Measurements from ENCODE around the gene TDRKH.

TDRKH gene

GRCh38 chr1:151822404-151822803, 32.1 kb upstream of the TDRKH start:
- peak; percentile 44 to 78 for DNase-seq

GRCh38 chr1:151820940-151821339, 30.6 kb upstream of the TDRKH start:
- no peak for DNase-seq

DNA sequence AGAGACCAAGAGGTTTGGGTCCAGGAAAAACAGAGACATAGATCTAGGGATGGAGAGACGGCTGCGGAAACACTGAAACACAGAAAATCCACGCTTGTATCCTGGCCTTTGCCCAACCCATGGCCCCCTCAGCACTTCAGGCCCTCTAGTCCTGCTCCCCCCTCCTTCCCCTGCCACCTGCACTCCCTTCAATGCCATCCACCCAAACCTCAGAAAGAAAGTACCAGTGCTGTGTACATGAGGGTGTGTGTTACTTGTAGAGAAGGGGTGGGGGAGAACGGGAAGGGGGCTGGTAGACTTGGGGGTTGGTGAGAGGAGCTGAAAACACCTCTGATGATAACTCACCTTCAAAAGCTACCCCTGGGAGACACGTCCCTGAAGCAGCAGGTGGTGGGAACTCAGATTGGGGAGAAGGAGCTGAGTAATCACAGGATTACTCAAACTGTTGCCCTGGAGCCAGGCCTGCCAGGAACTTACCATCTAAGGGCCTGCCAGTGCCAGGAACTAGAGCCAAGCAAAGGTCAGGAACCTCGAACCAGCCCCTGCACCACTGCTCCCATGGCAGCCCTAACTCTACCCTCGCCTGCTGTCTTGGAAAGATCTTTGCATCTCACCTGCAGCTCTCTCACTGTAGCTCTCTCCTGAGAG, 29.8 kb upstream of the TDRKH start:
- no peak for DNase-seq

DNA sequence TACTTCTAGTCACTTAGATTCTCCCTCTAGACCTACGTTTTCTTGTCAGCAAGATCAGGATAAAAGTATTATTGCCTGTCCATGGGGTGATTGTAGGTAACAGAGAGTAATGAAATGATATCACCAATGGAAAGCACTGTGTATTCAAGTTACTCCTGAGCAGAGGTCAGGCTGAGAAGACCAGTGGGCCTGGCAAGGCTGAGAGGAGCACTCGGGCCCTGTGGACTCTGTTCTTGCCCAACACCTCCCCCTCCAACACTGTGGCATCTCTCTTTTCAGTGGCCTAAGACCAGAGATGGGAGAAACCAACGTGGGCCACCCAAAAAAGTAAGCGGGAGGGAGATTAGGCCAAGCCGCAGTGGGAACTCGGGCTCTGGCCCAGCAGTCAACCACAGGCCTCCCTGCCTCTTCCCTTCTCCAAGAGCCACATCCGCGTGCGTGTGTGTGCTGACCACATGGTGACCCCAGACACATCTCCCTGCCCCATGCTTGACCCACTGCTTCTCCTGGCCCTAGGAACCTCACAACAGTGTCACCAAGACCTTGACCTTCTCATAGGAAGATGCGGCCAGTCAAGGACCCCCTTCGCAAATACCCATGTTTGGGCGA, 29.0 kb upstream of the TDRKH start:
- DNase-seq = no peak

DNA sequence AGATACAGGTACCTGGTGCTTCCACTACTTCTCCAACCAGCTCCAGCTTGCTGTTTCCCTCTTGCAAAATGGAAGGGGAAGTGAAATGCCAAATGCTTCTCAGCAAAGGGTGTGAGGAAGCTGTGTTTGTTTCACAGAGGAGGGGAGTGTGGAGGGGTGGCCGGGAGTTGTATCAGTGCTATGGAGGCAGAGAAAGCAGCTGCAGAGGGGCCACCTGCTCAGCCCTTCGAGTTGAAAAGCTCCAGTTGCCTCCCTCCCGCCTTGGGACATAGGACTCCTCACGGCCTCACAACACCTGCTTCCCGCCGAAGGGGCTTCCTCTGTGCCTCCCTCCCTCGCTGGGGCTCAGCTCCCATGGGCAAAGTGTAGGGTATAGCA, 27.0 kb upstream of the TDRKH start:
- no peak for DNase-seq

DNA sequence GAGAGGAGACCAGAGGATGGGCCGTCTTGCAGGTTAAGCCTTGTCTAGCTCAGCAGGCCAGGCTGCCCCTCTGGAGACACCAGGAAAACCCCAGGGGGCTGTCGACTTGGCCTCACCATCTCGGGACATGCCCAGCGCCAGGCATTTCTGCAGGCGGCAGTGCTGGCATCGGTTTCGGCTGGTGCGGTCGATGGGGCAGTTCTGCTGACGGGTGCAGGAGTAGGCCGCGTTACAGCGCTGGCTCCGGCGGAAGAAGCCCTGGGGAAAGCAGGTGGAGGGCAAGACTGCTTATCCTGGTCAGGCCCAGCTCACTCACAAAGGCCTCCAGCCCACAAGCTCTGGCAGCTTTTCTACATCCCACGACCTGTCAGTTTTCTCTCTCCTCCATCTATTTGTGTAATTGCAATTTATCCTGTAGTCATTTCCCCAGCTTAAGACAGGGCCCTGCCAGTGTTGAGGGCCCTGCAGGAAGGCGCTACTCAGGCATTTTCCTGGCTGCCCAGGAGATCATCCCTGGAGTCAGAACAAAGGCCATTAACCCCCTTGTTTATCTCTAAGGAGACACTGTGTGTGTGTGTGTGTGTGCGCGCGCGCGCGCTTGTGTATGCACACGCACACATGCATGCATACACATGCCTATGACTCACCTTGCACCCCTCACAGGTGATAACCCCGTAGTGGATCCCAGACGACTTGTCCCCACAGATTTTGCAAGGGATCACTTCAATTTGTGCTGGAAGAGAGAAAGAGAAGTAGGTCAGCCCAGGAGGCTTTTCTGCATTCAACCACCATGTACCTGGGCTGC, 26.4 kb upstream of the TDRKH start:
- no peak for DNase-seq

DNA sequence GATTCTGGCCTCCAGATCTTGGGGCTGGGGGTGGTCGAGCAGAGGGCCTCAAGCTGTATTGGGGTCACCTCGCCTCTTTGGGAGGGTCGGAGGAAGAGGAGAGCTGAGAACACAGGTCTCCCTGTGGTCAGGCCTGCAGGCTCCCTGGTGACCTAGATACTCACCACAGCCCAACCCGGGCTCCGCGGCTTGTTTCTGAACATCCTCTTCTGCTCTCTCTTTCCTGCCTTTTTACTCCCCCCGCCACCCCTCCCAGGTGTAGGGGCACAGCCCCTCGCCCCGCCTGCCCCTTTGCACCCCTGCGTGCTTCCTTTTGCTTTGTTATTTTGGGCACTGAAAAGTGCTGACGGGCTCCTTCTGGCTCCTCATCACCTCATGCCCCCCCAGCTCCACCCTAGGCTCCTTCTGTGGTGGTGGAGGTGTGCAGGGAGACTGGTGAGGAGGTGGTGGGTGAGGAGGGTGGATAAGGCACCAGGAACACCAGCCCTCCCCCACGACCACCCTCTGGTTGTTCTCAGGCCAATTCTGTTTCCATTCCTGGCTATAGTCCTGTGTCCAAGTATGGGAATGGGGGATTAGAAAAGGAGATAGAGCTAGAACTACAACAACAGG, 25.5 kb upstream of the TDRKH start:
- DNase-seq = no peak

- DNase-seq = no peak
Measured at GRCh38 chr1:151814971-151815545, 24.8 kb upstream of the TDRKH start.

DNA sequence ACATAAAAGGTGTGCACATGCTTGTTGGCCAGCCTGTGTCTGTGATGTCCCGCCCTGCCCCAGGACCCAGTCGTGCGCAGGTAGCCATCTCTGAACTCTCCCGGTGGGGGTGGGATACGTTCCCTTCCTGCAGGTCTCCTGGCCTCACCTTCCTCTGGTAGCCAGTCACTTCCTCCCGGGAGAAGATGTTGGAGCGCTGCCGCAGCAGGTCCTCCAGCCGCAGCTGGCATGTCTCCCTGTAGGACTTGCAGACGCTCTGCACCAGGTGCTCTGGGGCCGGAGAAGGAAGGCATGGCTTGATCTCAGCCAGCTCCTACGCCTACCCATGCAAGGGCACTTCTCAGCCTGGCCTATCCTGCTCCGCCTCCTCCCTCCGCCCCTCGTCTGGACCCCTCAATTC, 24.1 kb upstream of the TDRKH start:
- DNase-seq = no peak

- DNase-seq = no peak
Measured at GRCh38 chr1:151813271-151813977, 23.1 kb upstream of the TDRKH start.

- no peak for DNase-seq
Measured at GRCh38 chr1:151811181-151811580, 20.9 kb upstream of the TDRKH start.

DNA sequence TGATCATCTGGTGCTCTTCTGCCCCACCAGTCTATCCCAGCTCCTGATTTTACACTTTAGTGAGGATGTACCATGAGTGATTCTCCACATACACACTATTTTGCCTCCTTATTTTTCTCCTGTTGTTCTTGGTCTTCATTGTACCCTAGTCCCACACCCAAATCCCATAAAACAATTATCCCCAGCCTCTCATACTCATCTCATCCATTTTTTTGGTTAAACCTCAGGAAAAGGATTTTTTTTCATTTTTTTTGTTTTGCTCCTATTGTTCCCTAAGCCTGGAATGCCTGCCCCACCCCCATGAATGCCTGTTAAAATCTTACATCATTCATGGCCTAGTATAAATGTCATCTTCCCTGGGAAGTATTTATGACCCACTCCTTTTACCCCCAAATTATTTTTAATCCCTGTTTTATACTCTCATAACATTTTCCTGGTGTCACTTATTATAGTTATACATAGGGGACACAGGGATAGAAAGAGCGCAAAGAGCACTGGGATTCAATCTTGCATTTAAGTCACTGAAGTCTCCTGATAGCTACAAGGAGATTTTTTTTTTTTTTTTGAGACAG, 19.8 kb upstream of the TDRKH start:
- no peak for DNase-seq

- DNase-seq = no peak
Measured at GRCh38 chr1:151809290-151809984, 19.1 kb upstream of the TDRKH start.

DNA sequence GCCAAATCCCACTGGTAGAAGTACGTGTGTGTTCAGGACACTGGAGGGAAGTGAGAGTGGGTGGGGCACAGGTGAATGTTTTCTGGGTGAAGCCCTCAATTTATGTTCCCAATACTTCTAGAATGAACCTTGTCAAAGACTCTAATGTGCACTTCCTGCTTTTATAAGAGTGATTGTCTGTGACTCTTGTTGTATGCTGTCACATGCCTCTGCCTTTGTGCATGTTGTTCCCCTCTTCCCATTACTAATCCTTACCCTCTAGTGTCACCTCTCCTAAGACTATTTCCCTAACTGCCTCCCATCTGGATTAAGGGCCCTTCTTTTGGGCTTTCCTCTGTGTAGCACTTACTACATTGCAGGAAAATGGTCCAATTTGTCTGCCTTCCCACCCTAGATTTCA, 17.5 kb upstream of the TDRKH start:
- no peak for DNase-seq

GRCh38 chr1:151807131-151807530, 16.8 kb upstream of the TDRKH start:
- DNase-seq = no peak

DNA sequence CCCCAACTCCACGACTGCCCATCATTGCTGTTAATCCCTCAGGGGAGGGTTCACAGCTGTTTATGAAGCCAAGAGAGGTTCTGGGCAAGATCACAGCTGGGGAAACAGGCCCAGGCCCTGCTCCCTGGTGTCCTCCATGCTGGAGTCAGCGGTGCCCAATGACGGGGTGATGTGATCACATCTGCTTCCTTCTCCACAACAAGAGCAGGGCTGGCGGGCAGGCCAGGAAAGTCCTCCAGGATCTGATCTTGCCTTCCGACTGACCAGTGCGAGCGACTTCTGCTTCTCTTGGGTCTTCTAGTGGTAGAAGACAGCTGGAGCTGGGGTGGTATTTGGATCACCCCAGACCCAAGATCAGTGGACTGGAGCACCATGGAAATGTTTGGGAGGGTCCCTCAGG, 15.9 kb upstream of the TDRKH start:
- no peak for DNase-seq

GRCh38 chr1:151805066-151805820, 14.9 kb upstream of the TDRKH start, which contains the start of gene LINGO4:
Gene LINGO4 (minus strand): TSS chr1:151805419. CDS start chr1:151802704, 2,715 bp downstream.
- no peak for DNase-seq

- no peak for DNase-seq
Measured at GRCh38 chr1:151803915-151804314, 13.6 kb upstream of the TDRKH start.

DNA sequence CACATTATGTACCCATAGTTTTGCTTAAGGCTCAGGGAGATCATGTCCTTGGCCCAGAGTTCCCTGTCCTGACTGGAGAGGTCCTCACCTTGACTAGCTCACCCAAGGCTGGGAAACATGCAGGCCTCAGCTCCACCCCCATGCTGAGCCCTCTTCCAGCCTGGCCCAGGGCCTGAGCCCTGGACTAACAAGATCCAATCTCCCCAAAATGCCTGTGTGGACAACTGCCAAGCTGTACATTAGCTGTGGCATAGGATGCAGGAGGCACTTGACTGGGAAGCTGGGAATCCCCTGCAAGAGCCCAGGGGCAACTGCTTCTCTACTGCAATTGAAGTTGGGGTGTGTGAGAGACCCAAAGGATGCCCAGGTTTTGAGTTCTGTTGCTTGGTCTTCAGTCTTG, 12.9 kb upstream of the TDRKH start:
- no peak for DNase-seq

GRCh38 chr1:151802372-151802771, 12.1 kb upstream of the TDRKH start:
- DNase-seq = no peak

- DNase-seq = no peak
Measured at GRCh38 chr1:151801846-151802245, 11.5 kb upstream of the TDRKH start.
